ENCODE results near the gene KRTAP4-8.

GRCh38 chr17:41145261-41145660 is 47.3 kb upstream of the KRTAP4-8 start:
- no peak for TF ChIP-seq EZH2 (IDR thresholded peaks at IDR 0.05; ENCODE audit: low read length, unreplicated experiment)
- no peak for TF ChIP-seq EZH2phosphoT487 (IDR thresholded peaks at IDR 0.05; ENCODE audit: borderline replicate concordance, low read length)
- TF ChIP-seq CTCF (conservative IDR thresholded peaks at IDR 0.05; ENCODE audit: low read depth, low read length), result no peak

Data from PC-3 (cell line).